ENCODE measurements around the gene OLFM1.

DNA sequence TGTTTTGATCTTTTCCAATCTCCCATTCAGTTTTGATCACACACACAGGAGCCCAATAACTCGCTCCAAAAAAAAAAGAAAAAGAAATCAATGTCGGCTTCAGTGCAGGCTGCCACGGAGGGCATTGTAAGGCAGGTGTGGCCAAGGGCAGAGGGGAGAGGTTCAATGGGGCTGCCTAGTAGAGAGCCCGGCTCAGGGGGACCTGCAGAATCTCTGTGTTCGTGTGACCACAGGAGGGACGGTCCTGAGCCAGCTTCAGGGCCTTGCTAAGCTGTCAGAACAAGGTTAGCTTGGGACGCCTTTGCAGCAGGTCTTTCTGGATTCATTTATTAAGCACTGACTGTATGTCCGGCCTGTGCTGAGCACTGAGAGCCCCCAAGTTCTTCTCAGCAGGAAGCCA lies 22.2 kb downstream of the OLFM1 start:
- TF ChIP-seq CTCF (IDR thresholded peaks at IDR 0.05 in 2 of 3, conservative IDR thresholded peaks at IDR 0.05 in 1 of 3; ENCODE audit: borderline replicate concordance in 1 of 3, insufficient read depth in 1 of 3, low read depth in 2 of 3, low read length in 2 of 3): no peak
- TF ChIP-seq POLR2A (IDR thresholded peaks at IDR 0.05; ENCODE audit: borderline replicate concordance, extremely low read depth, insufficient read depth, insufficient read length): no peak
- TF ChIP-seq, protein P1, sequence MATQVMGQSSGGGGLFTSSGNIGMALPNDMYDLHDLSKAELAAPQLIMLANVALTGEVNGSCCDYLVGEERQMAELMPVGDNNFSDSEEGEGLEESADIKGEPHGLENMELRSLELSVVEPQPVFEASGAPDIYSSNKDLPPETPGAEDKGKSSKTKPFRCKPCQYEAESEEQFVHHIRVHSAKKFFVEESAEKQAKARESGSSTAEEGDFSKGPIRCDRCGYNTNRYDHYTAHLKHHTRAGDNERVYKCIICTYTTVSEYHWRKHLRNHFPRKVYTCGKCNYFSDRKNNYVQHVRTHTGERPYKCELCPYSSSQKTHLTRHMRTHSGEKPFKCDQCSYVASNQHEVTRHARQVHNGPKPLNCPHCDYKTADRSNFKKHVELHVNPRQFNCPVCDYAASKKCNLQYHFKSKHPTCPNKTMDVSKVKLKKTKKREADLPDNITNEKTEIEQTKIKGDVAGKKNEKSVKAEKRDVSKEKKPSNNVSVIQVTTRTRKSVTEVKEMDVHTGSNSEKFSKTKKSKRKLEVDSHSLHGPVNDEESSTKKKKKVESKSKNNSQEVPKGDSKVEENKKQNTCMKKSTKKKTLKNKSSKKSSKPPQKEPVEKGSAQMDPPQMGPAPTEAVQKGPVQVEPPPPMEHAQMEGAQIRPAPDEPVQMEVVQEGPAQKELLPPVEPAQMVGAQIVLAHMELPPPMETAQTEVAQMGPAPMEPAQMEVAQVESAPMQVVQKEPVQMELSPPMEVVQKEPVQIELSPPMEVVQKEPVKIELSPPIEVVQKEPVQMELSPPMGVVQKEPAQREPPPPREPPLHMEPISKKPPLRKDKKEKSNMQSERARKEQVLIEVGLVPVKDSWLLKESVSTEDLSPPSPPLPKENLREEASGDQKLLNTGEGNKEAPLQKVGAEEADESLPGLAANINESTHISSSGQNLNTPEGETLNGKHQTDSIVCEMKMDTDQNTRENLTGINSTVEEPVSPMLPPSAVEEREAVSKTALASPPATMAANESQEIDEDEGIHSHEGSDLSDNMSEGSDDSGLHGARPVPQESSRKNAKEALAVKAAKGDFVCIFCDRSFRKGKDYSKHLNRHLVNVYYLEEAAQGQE (IDR thresholded peaks at IDR 0.05; ENCODE audit: low read depth): no peak
- no peak for TF ChIP-seq EZH2 (IDR thresholded peaks at IDR 0.05)
- no peak for TF ChIP-seq SRF (IDR thresholded peaks at IDR 0.05; ENCODE audit: low read depth)
- no peak for TF ChIP-seq SP1 (IDR thresholded peaks at IDR 0.05; ENCODE audit: low read depth)
- no peak for TF ChIP-seq EZH2phosphoT487 (IDR thresholded peaks at IDR 0.05; ENCODE audit: borderline replicate concordance)
- no peak for TF ChIP-seq RAD21 (IDR thresholded peaks at IDR 0.05; ENCODE audit: low read depth)
